AG04449 (cell line): Measurements from ENCODE around the gene TENM3.

Experiments
- CTCF ChIA-PET: fragments of 350-600 bp; formaldehyde crosslinking; extraction: SDS; loops from one replicate; lab custom pipeline; 2021; ENCODE audit warnings: antibody characterized with exemption; lab: Yijun Ruan, JAX
- POLR2A ChIA-PET: fragments of 400-600, 350-600 bp; formaldehyde crosslinking; extraction: SDS; loops from one replicate; lab custom pipeline; 2020; ENCODE audit warnings: antibody characterized with exemption, inconsistent platforms; lab: Yijun Ruan, JAX
- DNase-seq: peaks from one replicate; pipeline ENCODE4 v3.0.0-alpha.2; 2010; ENCODE audit warnings: low read depth, low spot score
- H3K4me3 ChIP-seq: 2 replicates; pipeline ENCODE4 v1.5.1; 2011; ENCODE audit warnings: low read depth, mild to moderate bottlenecking, control low read depth, low read length
- CTCF ChIP-seq: IDR thresholded peaks from one replicate; pipeline ENCODE4 v1.5.1; 2011; ENCODE audit warnings: mild to moderate bottlenecking, moderate library complexity, low read length, control low read depth, inconsistent platforms; ENCODE audit not compliant: insufficient read depth; ENCODE audit errors: missing control alignments

The TENM3 gene

GRCh38 chr4:182400081-182400480 is 156.9 kb downstream of the TENM3 start:
- no peak for DNase-seq
- ChIA-PET CTCF (interaction anchor here (1.1 kb wide), 1 partner anchor 22 kb away, joined by 3 read pairs; no protein-coding TSS in a partner anchor), POLR2A (no interaction called here)
- no peak overlapping the region for H3K4me3 ChIP-seq
- no peak for TF ChIP-seq CTCF

- no peak for TF ChIP-seq CTCF
- POLR2A ChIA-PET: no interaction called here
- no peak overlapping the region for H3K4me3 ChIP-seq
- CTCF ChIA-PET: interaction anchor here (1.1 kb wide), 1 partner anchor 22 kb away, joined by 3 read pairs; no protein-coding TSS in a partner anchor
- no peak for DNase-seq
These were observed 157.6 kb downstream of the TENM3 start for GRCh38 chr4:182400790-182401189.

- ChIA-PET POLR2A (no interaction called here), CTCF (no interaction called here)
These were observed 161.2 kb downstream of the TENM3 start for GRCh38 chr4:182404376-182404775.

GRCh38 chr4:182405087-182405486 is 161.9 kb downstream of the TENM3 start:
- no peak for TF ChIP-seq CTCF
- no peak overlapping the region for H3K4me3 ChIP-seq
- ChIA-PET CTCF (no interaction called here), POLR2A (no interaction called here)
- no peak for DNase-seq

More at GRCh38 chr4:182404376-182404775, 161.2 kb downstream of the TENM3 start:
- no peak overlapping the region for H3K4me3 ChIP-seq
- TF ChIP-seq CTCF: no peak
- DNase-seq: no peak

GRCh38 chr4:182409271-182409670 is 166.1 kb downstream of the TENM3 start:
- no peak overlapping the region for H3K4me3 ChIP-seq
- POLR2A ChIA-PET: no interaction called here
- CTCF ChIA-PET: interaction anchor here (0.6 kb wide), 1 partner anchor 12 kb away, joined by 3 read pairs; no protein-coding TSS in a partner anchor
- no peak for DNase-seq
- no peak for TF ChIP-seq CTCF

- CTCF ChIA-PET: interaction anchor here (1.5 kb wide), 1 partner anchor 9 kb away, joined by 3 read pairs; no protein-coding TSS in a partner anchor
- DNase-seq: no peak
- POLR2A ChIA-PET: no interaction called here
- no peak overlapping the region for H3K4me3 ChIP-seq
- TF ChIP-seq CTCF: no peak
These were observed 168.2 kb downstream of the TENM3 start for GRCh38 chr4:182411391-182411790.
